ENCODE data around the gene TSPYL6. TPM values are rescaled to one million over a fixed set of nuclear protein-coding genes. Genes with fewer than 3 reads are reported as not detected.
"Not testable (repeated sequence)": the region's sequence is repeated elsewhere in the genome, so short reads cannot be mapped to it uniquely, and the experiment has no call there.

Gene TSPYL6
- total and polyA plus RNA-seq, 9 donors, result 0.04 to 0.12 (median 0.08) TPM; not detected in 6

- H3K9me3 ChIP-seq (replicated peaks; ENCODE audit: control insufficient read depth, low read depth, low read length), result no peaks in the 10 kb centered on the region
- H3K4me1 ChIP-seq (ENCODE audit: control insufficient read depth, insufficient read depth, low read length), result no peaks in the 10 kb centered on the region
- H3K4me3 ChIP-seq (ENCODE audit: low read length), result no peak overlapping the region
- H3K27ac ChIP-seq (ENCODE audit: low read length), result no peak overlapping the region
- WGBS (ENCODE audit: insufficient coverage), result 60% methylated on average over 1 of the region's 2 CpGs
- DNase-seq, result no peak
- no peaks in the 10 kb centered on the region for H3K36me3 ChIP-seq (ENCODE audit: control insufficient read depth, insufficient read depth, low read length)
- no peaks in the 10 kb centered on the region for H3K27me3 ChIP-seq (ENCODE audit: control insufficient read depth, insufficient read depth, low read length)
These were observed 23.4 kb upstream of the TSPYL6 start for GRCh38 chr2:54279385-54279784.

- Histone ChIP-seq H3K4me3 (ENCODE audit: low read length) (no peak overlapping the region), H3K36me3 (ENCODE audit: control insufficient read depth, insufficient read depth, low read length) (no peaks in the 10 kb centered on the region), H3K9me3 (replicated peaks; ENCODE audit: control insufficient read depth, low read depth, low read length) (no peaks in the 10 kb centered on the region), H3K27me3 (ENCODE audit: control insufficient read depth, insufficient read depth, low read length) (no peaks in the 10 kb centered on the region), H3K4me1 (ENCODE audit: control insufficient read depth, insufficient read depth, low read length) (no peaks in the 10 kb centered on the region), H3K27ac (ENCODE audit: low read length) (peak overlapping the region; percentile 24)
- WGBS (ENCODE audit: insufficient coverage), result no CpG with 5 or more reads among the region's 2 CpGs
- no peak for DNase-seq
These were observed 19.5 kb upstream of the TSPYL6 start for GRCh38 chr2:54275541-54275940.

- H3K36me3 ChIP-seq (ENCODE audit: control insufficient read depth, insufficient read depth, low read length), result no peaks in the 10 kb centered on the region
- WGBS (ENCODE audit: insufficient coverage), result 0% methylated on average over 1 of the region's 1 CpG
- no peaks in the 10 kb centered on the region for H3K4me1 ChIP-seq (ENCODE audit: control insufficient read depth, insufficient read depth, low read length)
- H3K27ac ChIP-seq (ENCODE audit: low read length), result peak overlapping the region; percentile 40
- peak; percentile 90 for DNase-seq
- H3K27me3 ChIP-seq (ENCODE audit: control insufficient read depth, insufficient read depth, low read length), result no peaks in the 10 kb centered on the region
- no peaks in the 10 kb centered on the region for H3K9me3 ChIP-seq (replicated peaks; ENCODE audit: control insufficient read depth, low read depth, low read length)
- H3K4me3 ChIP-seq (ENCODE audit: low read length), result no peak overlapping the region
These were observed 18.8 kb upstream of the TSPYL6 start for GRCh38 chr2:54274781-54275242.

- H3K27ac ChIP-seq (ENCODE audit: low read length), result no peak overlapping the region
- H3K9me3 ChIP-seq (replicated peaks; ENCODE audit: control insufficient read depth, low read depth, low read length), result no peaks in the 10 kb centered on the region
- no peaks in the 10 kb centered on the region for H3K4me1 ChIP-seq (ENCODE audit: control insufficient read depth, insufficient read depth, low read length)
- 92% methylated on average over 2 of the region's 6 CpGs for WGBS (ENCODE audit: insufficient coverage)
- DNase-seq, result no peak
- H3K4me3 ChIP-seq (ENCODE audit: low read length), result no peak overlapping the region
- no peaks in the 10 kb centered on the region for H3K27me3 ChIP-seq (ENCODE audit: control insufficient read depth, insufficient read depth, low read length)
- H3K36me3 ChIP-seq (ENCODE audit: control insufficient read depth, insufficient read depth, low read length), result no peaks in the 10 kb centered on the region
These were observed 16.0 kb upstream of the TSPYL6 start for GRCh38 chr2:54271843-54272627.

GRCh38 chr2:54271189-54271588, 15.2 kb upstream of the TSPYL6 start:
- 91% methylated on average over 1 of the region's 4 CpGs for WGBS (ENCODE audit: insufficient coverage)
- H3K27ac ChIP-seq (ENCODE audit: low read length), result no peak overlapping the region
- no peak for DNase-seq
- no peak overlapping the region for H3K4me3 ChIP-seq (ENCODE audit: low read length)
- no peaks in the 10 kb centered on the region for H3K4me1 ChIP-seq (ENCODE audit: control insufficient read depth, insufficient read depth, low read length)
- H3K36me3 ChIP-seq (ENCODE audit: control insufficient read depth, insufficient read depth, low read length), result no peaks in the 10 kb centered on the region
- H3K9me3 ChIP-seq (replicated peaks; ENCODE audit: control insufficient read depth, low read depth, low read length), result no peaks in the 10 kb centered on the region
- no peaks in the 10 kb centered on the region for H3K27me3 ChIP-seq (ENCODE audit: control insufficient read depth, insufficient read depth, low read length)

- H3K9me3 ChIP-seq (replicated peaks; ENCODE audit: control insufficient read depth, low read depth, low read length), result no peaks in the 10 kb centered on the region
- no peaks in the 10 kb centered on the region for H3K4me1 ChIP-seq (ENCODE audit: control insufficient read depth, insufficient read depth, low read length)
- peak; percentile 34 for DNase-seq
- WGBS (ENCODE audit: insufficient coverage), result no CpG with 5 or more reads among the region's 1 CpG
- H3K4me3 ChIP-seq (ENCODE audit: low read length), result no peak overlapping the region
- no peak overlapping the region for H3K27ac ChIP-seq (ENCODE audit: low read length)
- H3K27me3 ChIP-seq (ENCODE audit: control insufficient read depth, insufficient read depth, low read length), result no peaks in the 10 kb centered on the region
- no peaks in the 10 kb centered on the region for H3K36me3 ChIP-seq (ENCODE audit: control insufficient read depth, insufficient read depth, low read length)
These were observed 11.5 kb upstream of the TSPYL6 start for GRCh38 chr2:54267577-54267976.

- H3K27me3 ChIP-seq (ENCODE audit: control insufficient read depth, insufficient read depth, low read length); H3K9me3 ChIP-seq (replicated peaks; ENCODE audit: control insufficient read depth, low read depth, low read length); H3K36me3 ChIP-seq (ENCODE audit: control insufficient read depth, insufficient read depth, low read length); H3K27ac ChIP-seq (ENCODE audit: low read length); DNase-seq; H3K4me3 ChIP-seq (ENCODE audit: low read length); H3K4me1 ChIP-seq (ENCODE audit: control insufficient read depth, insufficient read depth, low read length): not testable (repeated sequence)
- WGBS (ENCODE audit: insufficient coverage), result 56% methylated on average over 1 of the region's 1 CpG
These were observed 9.1 kb upstream of the TSPYL6 start for GRCh38 chr2:54265081-54265480.

GRCh38 chr2:54262015-54262765, 6.2 kb upstream of the TSPYL6 start:
- DNase-seq, result no peak
- no peak overlapping the region for H3K4me3 ChIP-seq (ENCODE audit: low read length)
- H3K27ac ChIP-seq (ENCODE audit: low read length), result no peak overlapping the region
- H3K9me3 ChIP-seq (replicated peaks; ENCODE audit: control insufficient read depth, low read depth, low read length), result no peaks in the 10 kb centered on the region
- H3K4me1 ChIP-seq (ENCODE audit: control insufficient read depth, insufficient read depth, low read length), result no peaks in the 10 kb centered on the region
- H3K27me3 ChIP-seq (ENCODE audit: control insufficient read depth, insufficient read depth, low read length), result no peaks in the 10 kb centered on the region
- WGBS (ENCODE audit: insufficient coverage), result no CpG with 5 or more reads among the region's 2 CpGs
- no peaks in the 10 kb centered on the region for H3K36me3 ChIP-seq (ENCODE audit: control insufficient read depth, insufficient read depth, low read length)

GRCh38 chr2:54261537-54261936, 5.5 kb upstream of the TSPYL6 start:
- Histone ChIP-seq H3K9me3 (replicated peaks; ENCODE audit: control insufficient read depth, low read depth, low read length) (no peaks in the 10 kb centered on the region), H3K27ac (ENCODE audit: low read length) (no peak overlapping the region), H3K4me3 (ENCODE audit: low read length) (no peak overlapping the region), H3K36me3 (ENCODE audit: control insufficient read depth, insufficient read depth, low read length) (no peaks in the 10 kb centered on the region), H3K4me1 (ENCODE audit: control insufficient read depth, insufficient read depth, low read length) (no peaks in the 10 kb centered on the region), H3K27me3 (ENCODE audit: control insufficient read depth, insufficient read depth, low read length) (no peaks in the 10 kb centered on the region)
- WGBS (ENCODE audit: insufficient coverage), result no CpG with 5 or more reads among the region's 2 CpGs
- no peak for DNase-seq

- no peaks in the 10 kb centered on the region for H3K4me1 ChIP-seq (ENCODE audit: control insufficient read depth, insufficient read depth, low read length)
- H3K4me3 ChIP-seq (ENCODE audit: low read length), result no peak overlapping the region
- H3K27ac ChIP-seq (ENCODE audit: low read length), result no peak overlapping the region
- DNase-seq, result no peak
- H3K36me3 ChIP-seq (ENCODE audit: control insufficient read depth, insufficient read depth, low read length), result no peaks in the 10 kb centered on the region
- 97% methylated on average over 2 of the region's 2 CpGs for WGBS (ENCODE audit: insufficient coverage)
- H3K9me3 ChIP-seq (replicated peaks; ENCODE audit: control insufficient read depth, low read depth, low read length), result peaks cover 3% of the 10 kb centered on the region
- no peaks in the 10 kb centered on the region for H3K27me3 ChIP-seq (ENCODE audit: control insufficient read depth, insufficient read depth, low read length)
These were observed 4.2 kb upstream of the TSPYL6 start for GRCh38 chr2:54260241-54260595.

Data from muscle of leg (tissue), 11 donors.